SU-DHL-6 (cell line): ENCODE data around the gene REXO5.
"Not testable (repeated sequence)": the region's sequence is repeated elsewhere in the genome, so short reads cannot be mapped to it uniquely, and the experiment has no call there.

Experiments used
- H2AFZ ChIP-seq: fragments of 200-600 bp; sonication (generic); 2 replicates; pipeline ENCODE4 v1.6.1; 2014; ENCODE audit warnings: low read depth, mild to moderate bottlenecking, moderate library complexity, mixed read lengths, antibody characterized with exemption, low read length; ENCODE audit not compliant: severe bottlenecking
- H3F3A ChIP-seq: fragments of 200-600 bp; shearing (Covaris generic); 2 replicates; pipeline ENCODE4 v1.6.0; 2016; ENCODE audit warnings: antibody characterized with exemption, mild to moderate bottlenecking; ENCODE audit not compliant: insufficient read depth
- H3K27ac ChIP-seq: fragments of 200-600 bp; sonication (generic); 2 replicates; pipeline ENCODE4 v1.5.1; 2016; ENCODE audit warnings: low read depth, mild to moderate bottlenecking, low read length, moderate library complexity, mixed read lengths
- H3K27me3 ChIP-seq: fragments of 200-600 bp; sonication (generic), shearing (Covaris generic); 2 replicates; pipeline ENCODE4 v1.6.0; 2014; ENCODE audit warnings: mild to moderate bottlenecking, low read length
- H3K36me3 ChIP-seq: fragments of 200-600 bp; sonication (generic); 2 replicates; pipeline ENCODE4 v1.6.1; 2014; ENCODE audit warnings: mild to moderate bottlenecking, low read length, mixed read lengths
- H3K4me2 ChIP-seq: fragments of 300-600, 200-600 bp; shearing (Covaris generic), sonication (generic); 2 replicates; pipeline ENCODE4 v1.6.0; 2014; ENCODE audit warnings: low read length, low read depth, mild to moderate bottlenecking; ENCODE audit not compliant: poor library complexity, severe bottlenecking
- H3K4me3 ChIP-seq: fragments of 200-600 bp; sonication (generic); 2 replicates; pipeline ENCODE4 v1.5.1; 2014; ENCODE audit warnings: antibody characterized with exemption, low read length, mild to moderate bottlenecking, mixed read lengths; ENCODE audit not compliant: insufficient read depth, poor library complexity, severe bottlenecking
- H3K79me2 ChIP-seq: fragments of 200-600 bp; sonication (generic); 2 replicates; pipeline ENCODE4 v1.6.1; 2014; ENCODE audit warnings: mild to moderate bottlenecking, low read length, moderate library complexity; ENCODE audit not compliant: insufficient read depth
- H3K9ac ChIP-seq: fragments of 200-600 bp; sonication (generic); 2 replicates; pipeline ENCODE4 v1.7.0; 2014; ENCODE audit warnings: mild to moderate bottlenecking, low read length
- H3K9me2 ChIP-seq: fragments of 200-600 bp; sonication (generic); replicated peaks from 2 replicates; pipeline ENCODE4 v1.6.1; 2014; ENCODE audit warnings: low read length; ENCODE audit not compliant: insufficient read depth
- H3K9me3 ChIP-seq: fragments of 200-600 bp; sonication (generic); 2 replicates; pipeline ENCODE4 v1.6.1; 2014; ENCODE audit warnings: low read length, mixed read lengths; ENCODE audit not compliant: insufficient read depth
- H4K20me1 ChIP-seq: fragments of 200-600 bp; sonication (generic); 2 replicates; pipeline ENCODE4 v1.6.1; 2014; ENCODE audit warnings: low read depth, mild to moderate bottlenecking, antibody characterized with exemption, low read length, moderate library complexity, mixed read lengths
- CTCF ChIP-seq: fragments of 200-600 bp; sonication (generic); IDR thresholded peaks from one replicate; pipeline ENCODE4 v1.5.1; 2017; ENCODE audit warnings: antibody characterized with exemption, mild to moderate bottlenecking, low read length, moderate library complexity; ENCODE audit not compliant: insufficient read depth, poor library complexity, severe bottlenecking
- EZH2phosphoT487 ChIP-seq: fragments of 200-600 bp; sonication (generic), shearing (Covaris generic); conservative IDR thresholded peaks from 2 replicates; pipeline ENCODE4 v1.6.1; 2018; ENCODE audit warnings: mild to moderate bottlenecking, antibody characterized with exemption, low read length, moderate library complexity, mixed read lengths

The REXO5 gene

GRCh38 chr16:20801278-20801677 lies 5.0 kb upstream of the REXO5 start:
- H3K4me2 ChIP-seq: no peak overlapping the region
- H3K27me3 ChIP-seq: no peaks in the 10 kb centered on the region
- no peak overlapping the region for H3K9ac ChIP-seq
- peaks cover 35% of the 10 kb centered on the region; the same call in 1 of the 2 replicates for H3K36me3 ChIP-seq
- peaks cover 30% of the 10 kb centered on the region; the same call in 1 of the 2 replicates for H3F3A ChIP-seq
- H3K9me2 ChIP-seq: no peaks in the 10 kb centered on the region
- no peak for TF ChIP-seq CTCF
- no peak for TF ChIP-seq EZH2phosphoT487
- H2AFZ ChIP-seq: no peak overlapping the region
- H3K27ac ChIP-seq: no peak overlapping the region
- H3K79me2 ChIP-seq: no peaks in the 10 kb centered on the region; the same call in 1 of the 2 replicates
- no peak overlapping the region for H3K4me3 ChIP-seq
- no peaks in the 10 kb centered on the region for H3K9me3 ChIP-seq
- H4K20me1 ChIP-seq: no peaks in the 10 kb centered on the region

- Histone ChIP-seq H3K27me3 (no peaks in the 10 kb centered on the region), H4K20me1 (no peaks in the 10 kb centered on the region), H3K9me2 (no peaks in the 10 kb centered on the region), H2AFZ (no peak overlapping the region), H3K27ac (no peak overlapping the region), H3K9me3 (no peaks in the 10 kb centered on the region), H3K4me3 (no peak overlapping the region), H3K4me2 (no peak overlapping the region), H3K79me2 (peaks cover 9% of the 10 kb centered on the region; the same call in 1 of the 2 replicates), H3K9ac (no peak overlapping the region), H3K36me3 (peaks cover 26% of the 10 kb centered on the region; the same call in 1 of the 2 replicates), H3F3A (peaks cover 30% of the 10 kb centered on the region; the same call in 1 of the 2 replicates)
- TF ChIP-seq EZH2phosphoT487 (no peak), CTCF (no peak)
These were observed 3.2 kb upstream of the REXO5 start for GRCh38 chr16:20803192-20803560.

GRCh38 chr16:20803561-20804214 lies 2.6 kb upstream of the REXO5 start:
- Histone ChIP-seq H2AFZ (no peak overlapping the region), H3K4me3 (no peak overlapping the region), H3K36me3 (peaks cover 21% of the 10 kb centered on the region; the same call in 1 of the 2 replicates), H3K4me2 (no peak overlapping the region), H3K79me2 (peaks cover 9% of the 10 kb centered on the region; the same call in 1 of the 2 replicates), H3K9ac (no peak overlapping the region), H3F3A (peaks cover 30% of the 10 kb centered on the region; the same call in 1 of the 2 replicates), H3K9me3 (no peaks in the 10 kb centered on the region), H4K20me1 (no peaks in the 10 kb centered on the region), H3K27ac (no peak overlapping the region), H3K9me2 (no peaks in the 10 kb centered on the region), H3K27me3 (no peaks in the 10 kb centered on the region)
- TF ChIP-seq CTCF (no peak), EZH2phosphoT487 (no peak)

- not testable (repeated sequence) for H3K9me2 ChIP-seq, H3K27me3 ChIP-seq, H4K20me1 ChIP-seq, H3K9me3 ChIP-seq, H3K79me2 ChIP-seq, H3K36me3 ChIP-seq
- Histone ChIP-seq H2AFZ (peak overlapping the region; percentile 73), H3K4me3 (peak overlapping the region; percentile 70), H3K27ac (peak overlapping the region; percentile 86), H3F3A (peaks cover 20% of the 10 kb centered on the region; the same call in 1 of the 2 replicates), H3K9ac (peak overlapping the region; percentile 86), H3K4me2 (peak overlapping the region; percentile 84)
These were observed 601 bp upstream of the REXO5 start for GRCh38 chr16:20805684-20806167.
